ENCODE results near the gene AASDHPPT.

The AASDHPPT gene

DNA sequence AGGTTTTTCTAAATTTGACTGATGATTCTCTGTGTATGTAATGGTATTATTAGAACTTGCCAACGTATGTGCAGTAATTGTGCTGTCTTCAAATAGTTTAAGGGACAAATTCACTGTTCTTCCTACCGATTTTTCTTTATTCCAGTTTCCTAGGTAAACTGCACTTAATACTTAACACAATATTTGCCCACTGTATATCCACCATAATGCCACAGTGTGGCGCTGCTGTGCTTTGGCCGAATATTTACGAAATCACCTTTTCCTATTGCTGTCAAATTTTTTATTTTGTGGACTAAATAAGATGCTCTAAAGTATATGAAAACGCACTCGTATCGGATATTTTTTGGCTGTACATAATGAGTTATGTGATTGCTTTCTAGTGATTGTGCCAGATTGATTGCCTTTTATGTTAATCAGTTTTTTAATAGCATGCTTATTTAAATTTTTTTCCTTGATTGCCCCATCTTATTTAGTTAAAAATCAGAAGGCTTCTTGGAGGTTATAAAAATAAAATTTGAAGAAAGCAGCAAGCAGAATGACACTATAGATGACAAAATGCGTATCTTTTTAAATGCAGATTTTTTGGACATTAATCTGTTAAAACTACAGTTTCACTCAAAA, 10.5 kb downstream of the AASDHPPT start:
- DNase-seq: peak; percentile 17 to 30

DNA sequence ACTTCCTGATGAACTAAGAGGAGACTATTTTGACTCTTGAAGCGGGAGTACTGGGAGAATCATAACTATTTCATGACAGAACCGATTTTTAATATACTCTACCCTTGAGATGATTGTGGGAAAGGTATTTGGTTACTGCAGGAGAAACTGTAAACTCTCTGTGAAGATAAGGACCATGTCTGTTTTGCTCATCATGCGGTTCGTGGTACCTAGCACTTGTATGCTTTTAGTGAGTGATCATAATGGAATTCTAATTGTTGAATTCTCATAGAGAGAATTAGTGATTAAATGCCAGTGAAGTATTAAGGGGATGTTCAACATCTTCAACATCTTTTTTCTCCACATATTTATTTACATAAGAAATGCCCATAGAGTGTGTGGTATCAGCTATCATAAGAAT, 11.4 kb downstream of the AASDHPPT start:
- no peak for DNase-seq

DNA sequence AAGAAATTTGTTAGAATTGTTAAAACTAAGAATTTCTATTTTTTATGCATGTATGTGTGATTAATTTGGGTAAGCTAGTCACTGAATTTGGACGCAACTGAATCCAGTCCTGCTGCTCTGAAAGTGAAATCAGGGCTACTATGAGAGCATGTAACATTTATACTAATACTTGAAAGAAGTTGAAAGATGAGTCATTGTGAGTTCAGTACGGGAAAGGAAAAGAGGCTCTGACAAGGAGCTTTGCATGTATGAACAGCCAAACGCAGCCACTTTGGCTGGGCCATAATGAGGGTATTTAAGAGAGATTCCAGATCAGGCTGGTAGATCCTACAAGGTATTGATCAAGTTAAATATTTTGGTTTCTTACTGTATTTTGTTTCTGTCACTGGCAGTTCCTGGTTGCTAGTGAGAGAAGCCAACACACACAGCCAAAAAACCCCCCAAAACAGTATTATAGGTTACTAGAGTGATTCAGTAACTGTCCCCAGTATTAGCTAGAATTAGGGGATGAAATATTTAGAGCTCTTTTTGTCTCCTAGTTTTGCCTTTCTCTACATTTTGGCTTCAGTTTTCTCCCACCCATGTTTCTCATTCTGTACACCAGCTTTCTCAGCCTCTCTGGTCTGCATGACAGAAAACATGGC, 14.1 kb downstream of the AASDHPPT start:
- no peak for DNase-seq

DNA sequence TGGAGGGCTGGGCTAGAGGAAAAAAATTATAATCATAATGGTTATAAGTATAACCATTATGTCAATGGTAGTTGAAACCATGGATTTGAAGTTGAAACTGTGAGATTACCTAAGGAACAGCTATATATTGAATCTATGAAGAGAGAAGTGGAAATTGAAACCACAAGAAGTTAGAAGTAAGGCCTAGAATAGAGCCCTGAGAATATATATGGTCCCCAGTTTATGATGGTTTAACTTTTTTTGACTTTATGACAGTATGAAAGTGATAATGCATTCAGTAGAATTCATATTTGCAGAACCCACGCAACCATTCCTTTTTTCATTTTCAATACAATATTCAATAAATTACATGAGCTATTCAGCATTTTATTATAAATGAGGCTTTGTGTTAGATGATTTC, 15.0 kb downstream of the AASDHPPT start:
- DNase-seq: no peak

DNA sequence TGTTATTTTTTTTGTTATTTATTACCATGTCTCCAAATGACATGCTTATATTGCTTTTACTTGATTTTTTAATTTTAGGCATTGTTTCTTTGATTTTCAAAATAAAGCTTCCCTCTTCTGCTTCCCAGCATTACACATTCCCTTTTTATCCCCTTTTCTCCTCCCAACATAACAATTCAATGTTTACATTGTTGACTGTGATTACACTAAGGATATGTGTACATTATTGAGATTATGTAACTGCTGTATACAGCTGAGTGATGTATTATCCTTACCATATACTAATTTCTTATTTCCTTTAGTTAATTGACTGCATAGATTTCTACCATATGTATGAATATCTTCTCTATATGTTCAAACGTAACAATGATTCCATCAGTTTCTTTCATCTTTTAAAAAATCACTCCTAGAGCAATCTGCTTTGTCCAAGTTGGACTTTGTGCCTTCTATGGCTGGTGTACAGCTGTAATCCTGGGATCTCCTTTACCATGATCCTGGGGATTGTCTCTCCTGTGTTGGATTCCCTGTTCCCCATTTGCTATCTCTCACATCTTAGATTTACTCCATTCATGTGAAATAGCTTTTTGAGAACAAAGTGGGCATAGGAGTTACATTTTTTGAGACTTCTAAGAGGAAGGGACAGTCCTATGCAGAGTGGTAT, 21.6 kb downstream of the AASDHPPT start:
- no peak for DNase-seq

DNA sequence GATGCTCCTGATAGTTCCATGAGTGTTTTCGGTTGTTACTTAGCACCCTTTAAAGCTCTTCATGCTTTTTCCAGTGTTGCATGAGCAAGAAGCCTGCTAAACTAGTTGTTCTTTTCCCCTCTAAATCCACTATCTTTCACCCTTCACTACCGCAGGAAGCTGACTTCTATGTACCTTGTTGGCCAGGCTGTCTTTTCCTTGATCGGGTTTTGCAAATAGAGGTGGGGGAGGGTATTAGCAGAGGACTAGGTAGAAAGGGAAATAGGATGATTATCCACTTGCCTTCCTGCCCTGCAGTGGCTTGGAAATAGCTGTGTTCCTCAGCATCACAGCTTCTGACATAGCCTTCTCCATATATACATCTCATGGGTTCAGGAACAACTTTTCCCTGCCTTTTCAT, 23.9 kb downstream of the AASDHPPT start:
- no peak for DNase-seq

DNA sequence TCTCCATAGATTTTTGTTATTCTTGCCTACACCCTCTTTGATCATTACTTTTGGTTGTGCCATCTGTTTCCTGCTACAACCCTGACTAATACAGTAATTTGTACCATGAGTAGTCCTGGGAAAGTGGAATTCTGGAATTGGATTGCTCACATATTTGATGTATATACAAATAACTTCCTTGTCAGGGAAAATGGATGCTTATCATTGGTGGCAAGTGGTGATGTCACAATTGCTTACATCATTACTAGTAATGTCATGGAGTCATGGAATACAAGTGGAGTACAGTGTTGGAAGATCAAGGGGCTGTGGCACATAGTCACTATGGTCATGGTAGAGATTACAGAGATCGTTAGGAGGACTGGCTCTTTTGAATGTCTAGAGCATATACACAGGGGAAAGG, 24.4 kb downstream of the AASDHPPT start:
- DNase-seq: no peak

DNA sequence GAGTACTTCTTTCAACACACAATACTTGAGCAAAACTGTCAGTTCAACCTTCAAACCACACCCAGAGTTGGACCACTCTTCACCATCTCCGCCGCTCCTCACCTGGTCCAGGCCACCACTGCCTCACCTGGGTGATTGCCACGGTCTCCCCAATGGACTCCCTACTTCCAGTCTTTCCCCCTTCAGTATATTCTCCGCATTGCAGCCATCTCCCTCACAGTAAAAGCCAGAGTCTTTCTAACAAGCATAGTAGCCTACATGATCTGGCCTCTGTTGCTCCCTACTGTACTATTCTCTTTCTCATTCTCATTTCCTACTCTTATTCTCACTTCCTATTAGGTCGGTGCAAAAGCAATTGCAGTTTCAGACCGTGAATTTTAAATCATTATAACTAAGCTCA, 28.5 kb downstream of the AASDHPPT start:
- no peak for DNase-seq

DNA sequence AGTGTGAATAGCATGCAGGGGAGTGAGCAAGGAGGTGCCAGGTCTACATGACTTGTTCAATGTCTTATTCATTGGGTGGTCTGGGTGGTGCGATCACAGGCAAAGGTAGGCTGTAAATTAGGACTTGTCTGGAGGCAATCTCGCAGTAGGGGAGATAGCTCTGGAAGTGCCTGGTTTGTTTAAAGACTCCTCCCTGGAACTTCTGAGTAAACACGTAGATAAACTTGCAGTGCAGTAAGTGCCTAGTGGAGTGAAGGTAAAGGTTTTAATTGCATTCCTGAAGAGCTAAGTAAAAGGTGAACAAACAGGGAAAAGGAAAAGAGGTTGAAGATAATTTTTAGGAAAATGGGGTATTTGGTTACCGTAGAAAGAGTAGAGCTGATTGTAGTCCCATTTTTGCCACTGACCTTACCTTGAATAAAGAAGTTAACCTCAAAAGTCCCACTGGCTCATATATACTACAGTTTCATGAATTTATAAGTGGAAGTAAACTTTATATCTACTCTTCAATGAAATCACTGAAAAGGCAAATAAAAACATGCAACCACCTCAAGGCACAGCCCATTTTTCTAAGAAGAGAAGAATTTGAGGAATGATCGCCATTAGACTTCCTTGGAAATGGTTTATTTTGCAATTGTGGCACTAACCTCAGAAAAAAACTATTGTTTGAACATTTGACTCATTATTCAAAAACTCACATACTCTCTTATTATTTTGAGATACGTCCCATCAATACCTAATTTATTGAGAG, 44.3 kb downstream of the AASDHPPT start:
- no peak for DNase-seq

DNA sequence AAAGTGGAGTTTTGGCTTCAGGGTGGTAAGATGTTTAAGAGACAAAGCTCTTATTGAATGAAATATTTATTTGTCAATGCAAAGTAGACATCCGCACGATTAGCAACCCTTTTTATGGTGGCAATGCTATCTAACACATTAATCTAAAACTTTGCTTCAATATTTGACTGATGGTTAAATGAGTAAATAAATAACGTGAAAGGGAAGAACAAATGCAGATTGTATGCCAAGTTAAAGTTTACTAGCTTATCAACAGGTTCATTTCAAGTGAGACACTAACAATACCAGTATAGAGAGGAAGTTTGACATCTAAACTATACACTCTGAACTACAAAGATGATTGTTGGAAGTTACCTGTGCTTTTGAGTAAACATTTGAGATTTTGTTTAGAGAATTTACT, 50.1 kb downstream of the AASDHPPT start:
- DNase-seq: no peak

DNA sequence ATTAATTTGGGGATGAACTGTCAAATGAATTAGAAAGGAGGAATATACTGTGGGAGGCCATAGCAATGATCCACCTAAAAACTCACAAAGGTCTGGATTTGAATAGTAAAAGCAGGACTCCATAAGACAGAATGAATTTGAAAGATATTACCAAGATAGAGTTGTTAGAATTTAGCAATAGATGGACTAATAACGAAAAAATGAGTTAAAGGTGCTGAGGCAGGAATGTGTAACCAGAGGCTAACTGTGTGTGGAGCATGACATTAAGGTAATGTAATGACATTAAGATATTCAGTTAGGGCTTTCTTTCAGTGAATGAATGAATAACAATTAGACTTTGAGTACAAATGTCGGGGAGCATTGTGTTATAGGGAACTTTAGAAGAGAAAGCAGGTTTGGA, 51.3 kb downstream of the AASDHPPT start:
- no peak for DNase-seq

DNA sequence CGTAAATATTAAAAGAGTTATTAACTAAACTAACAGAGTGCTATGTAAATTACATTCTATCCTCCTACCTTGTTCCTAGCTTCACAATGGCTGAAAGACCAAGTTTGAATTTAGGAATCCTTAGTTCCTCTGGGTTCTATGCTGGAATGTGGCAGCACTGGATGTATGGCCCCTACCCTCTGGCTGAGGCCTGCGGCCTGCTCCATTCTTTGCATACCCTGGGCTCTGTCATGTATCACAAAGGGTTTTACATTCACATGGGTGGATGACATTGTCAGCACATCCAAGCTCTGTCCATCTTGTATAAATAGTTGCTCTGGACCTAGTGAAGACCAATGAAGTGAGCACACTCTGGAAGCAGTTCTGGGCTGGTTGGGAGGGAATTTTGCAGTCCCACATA, 54.5 kb downstream of the AASDHPPT start:
- no peak for DNase-seq

DNA sequence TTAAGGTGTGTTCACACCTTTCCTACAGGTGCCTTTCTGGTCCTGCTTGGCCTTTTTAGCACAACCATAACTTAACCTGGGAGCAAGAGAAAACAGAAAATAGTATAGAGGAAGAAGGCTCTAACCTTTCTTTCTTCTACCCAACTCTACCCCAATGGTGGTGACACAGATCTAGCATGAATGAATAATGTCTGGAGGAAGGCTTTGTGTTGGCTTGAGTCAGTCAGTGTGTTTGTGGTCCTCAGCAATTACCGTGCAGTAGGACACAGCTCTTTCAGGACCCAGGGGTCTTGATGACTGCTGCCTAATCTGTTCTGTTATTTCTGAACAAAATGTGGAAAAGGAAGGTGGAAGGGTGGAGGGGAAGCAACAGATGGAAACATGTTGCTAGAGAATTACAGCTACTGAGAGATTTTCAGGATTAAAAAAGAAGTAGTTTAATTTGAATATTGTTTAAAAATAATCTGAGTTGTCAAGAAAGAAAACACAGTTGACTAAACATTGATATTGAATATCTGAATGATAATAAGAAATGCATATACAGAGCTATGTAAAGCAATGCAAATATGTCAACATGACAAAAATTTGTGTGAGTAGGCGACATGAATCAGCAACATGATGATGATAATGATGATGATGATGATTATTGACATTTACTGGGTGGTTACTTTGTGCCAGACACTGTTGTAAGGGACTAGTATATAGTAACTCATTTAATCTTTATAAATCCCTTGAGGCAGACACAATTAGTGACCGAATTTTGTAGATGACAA, 55.3 kb downstream of the AASDHPPT start:
- DNase-seq: no peak

DNA sequence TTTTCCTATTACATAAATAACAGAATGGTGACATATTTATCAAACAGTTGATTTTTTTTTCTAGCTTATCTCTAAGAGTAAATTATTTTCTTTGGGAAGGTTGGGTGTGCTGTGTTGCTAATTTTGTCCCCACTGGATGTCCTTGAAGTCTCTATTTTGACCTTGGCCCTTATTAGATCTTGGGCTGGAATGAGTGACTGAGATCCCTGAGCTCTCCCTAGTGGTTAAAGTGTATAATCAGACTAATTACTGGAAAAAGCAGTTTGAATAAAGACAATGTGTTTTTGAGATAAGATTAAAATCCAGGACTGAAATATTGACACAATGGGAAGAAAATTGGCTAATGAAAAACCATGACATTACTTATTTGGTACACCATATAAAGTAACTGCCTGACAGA, 56.1 kb downstream of the AASDHPPT start:
- no peak for DNase-seq

DNA sequence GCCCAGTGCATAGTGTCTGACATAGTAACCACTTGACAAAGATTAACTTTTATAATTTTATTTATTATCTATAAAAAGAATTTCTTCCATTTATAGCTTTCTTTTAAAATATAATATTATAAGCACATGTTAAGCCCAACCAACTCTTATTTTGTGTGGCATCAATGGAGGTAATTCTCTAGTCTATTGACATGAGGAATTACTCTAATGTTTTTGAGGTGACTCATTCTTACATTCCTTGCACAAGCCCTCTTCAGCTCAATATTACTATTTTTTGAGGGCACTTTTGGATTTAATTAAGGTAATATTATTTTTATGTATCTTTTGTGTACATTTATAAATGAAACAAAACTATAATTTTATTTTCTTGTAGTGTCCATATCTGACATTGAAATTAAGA, 59.6 kb downstream of the AASDHPPT start:
- DNase-seq: no peak

DNA sequence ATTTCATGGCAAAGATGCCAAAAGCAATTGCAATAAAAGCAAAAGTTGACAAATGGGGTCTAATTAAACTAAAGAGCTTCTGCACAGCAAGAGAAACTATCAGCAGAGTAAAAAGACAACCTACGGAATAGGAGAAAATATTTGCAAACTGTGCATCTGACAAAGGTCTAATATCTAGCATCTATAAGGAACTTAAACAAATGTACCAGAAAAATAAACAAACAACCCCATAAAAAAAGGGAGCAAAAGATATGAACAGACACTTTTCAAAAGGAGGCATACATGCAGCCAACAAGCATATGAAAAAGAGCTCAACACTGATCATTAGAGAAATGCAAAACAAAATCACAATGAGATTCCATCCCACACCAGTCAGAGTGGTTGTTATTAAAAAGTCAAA, 60.3 kb downstream of the AASDHPPT start:
- DNase-seq: no peak

Measured in stimulated activated CD4-positive, alpha-beta T cell treated with anti-CD3 and anti-CD28 coated beads, Interleukin-4, amount 100 ng/mL, for 4 hours (primary cell).